HepG2 (cell line): ENCODE results near the gene FCER1G. TPM values are rescaled to one million over a fixed set of nuclear protein-coding genes. Genes with fewer than 3 reads are reported as not detected.

Experiments
- CENPX ChIP-seq: sonication (generic); formaldehyde crosslinking; IDR thresholded peaks from 2 replicates; pipeline ENCODE4 v1.9.0; 2021; ENCODE audit warnings: mild to moderate bottlenecking, missing genetic modification reagents, moderate library complexity
- HMGXB4 ChIP-seq, 2 experiments: sonication (generic) in 1 of 2; formaldehyde crosslinking in 1 of 2; IDR thresholded peaks; 2 replicates each; pipeline versions ENCODE4 v1.4.0 to v1.6.1; 2018 to 2020; ENCODE audit warnings: missing genetic modification reagents in 2 of 2, borderline replicate concordance in 1 of 2, low read depth in 1 of 2, mild to moderate bottlenecking in 1 of 2, missing biosample characterization in 1 of 2
- NFKB2 ChIP-seq: sonication (generic); formaldehyde crosslinking; IDR thresholded peaks from 2 replicates; pipeline ENCODE4 v1.4.0; 2020; ENCODE audit warnings: missing genetic modification reagents, borderline replicate concordance
- PAXIP1 ChIP-seq: sonication (generic); formaldehyde crosslinking; conservative IDR thresholded peaks from 2 replicates; pipeline ENCODE4 v1.4.0; 2020; ENCODE audit warnings: mild to moderate bottlenecking, missing genetic modification reagents, moderate library complexity
- REST ChIP-seq, 2 experiments: IDR thresholded peaks; 2 replicates each; pipeline ENCODE4 v1.6.1; 2011 to 2012; ENCODE audit warnings: low read length in 2 of 2, borderline replicate concordance in 1 of 2, low read depth in 1 of 2, mild to moderate bottlenecking in 1 of 2, moderate library complexity in 1 of 2
- SAFB2 ChIP-seq: sonication (generic); formaldehyde crosslinking; IDR thresholded peaks from 2 replicates; pipeline ENCODE4 v1.5.1; 2020; ENCODE audit warnings: missing genetic modification reagents, low read depth, mild to moderate bottlenecking, borderline replicate concordance
- SIX1 ChIP-seq: sonication (generic); formaldehyde crosslinking; IDR thresholded peaks from 2 replicates; pipeline ENCODE4 v1.4.0; 2020; ENCODE audit warnings: missing genetic modification reagents, borderline replicate concordance
- TEAD2 ChIP-seq: sonication (generic); formaldehyde crosslinking; IDR thresholded peaks from 2 replicates; pipeline ENCODE4 v1.9.0; 2021; ENCODE audit warnings: missing genetic modification reagents
- THAP11 ChIP-seq: IDR thresholded peaks from 2 replicates; pipeline ENCODE4 v1.6.1; 2016; ENCODE audit warnings: missing biosample characterization, missing genetic modification reagents
- ZBTB44 ChIP-seq: sonication (generic); formaldehyde crosslinking; IDR thresholded peaks from 2 replicates; pipeline ENCODE4 v1.4.0; 2020; ENCODE audit warnings: missing genetic modification reagents
- ZNF629 ChIP-seq: sonication (generic); formaldehyde crosslinking; conservative IDR thresholded peaks from 2 replicates; pipeline ENCODE4 v1.5.0; 2020; ENCODE audit warnings: missing genetic modification reagents
- ZNF740 ChIP-seq: sonication (generic); formaldehyde crosslinking; IDR thresholded peaks from 2 replicates; pipeline ENCODE4 v1.4.0; 2020; ENCODE audit warnings: missing genetic modification reagents
- polyA plus RNA-seq, 8 experiments: library from polyadenylated mRNA; depleted of rRNA in 3 of 8; stranded (reverse) in 7 of 8; unstranded in 1 of 8; fragments of >200 nt; fragmentation: Illumina TruSeq in 4 of 8; extraction: Trizol in 4 of 8; gene quantifications; 2 replicates each; pipeline versions ENCODE4 v1.2.1 to v1.2.3, GENCODE V29; 2011 to 2016; ENCODE audit warnings: low read depth in 4 of 8, missing spikeins in 1 of 8, mixed read lengths in 1 of 8; ENCODE audit not compliant: insufficient read depth in 1 of 8
- total RNA-seq, 5 experiments: library from RNA; depleted of rRNA; stranded (reverse); fragments of >200 nt; fragmentation: Illumina TruSeq; extraction: Trizol; gene quantifications; 2 replicates each; pipeline ENCODE4 v1.2.3, GENCODE V29; 2016; ENCODE audit warnings: low read depth in 1 of 5

Gene FCER1G
- total and polyA plus RNA-seq, 2 of the 13 experiments (the other 11 are each of a cell fraction or from before 2014, with no cell fraction given): 1.3 to 6.4 TPM

- TF ChIP-seq TEAD2 (CRISPR knock-in tag) (no peak), HMGXB4 (CRISPR knock-in tag; IDR thresholded peaks at IDR 0.05; ENCODE audit: borderline replicate concordance in 1 of 2, low read depth in 1 of 2) (peak in 1 of 2 experiments; percentile 20; a peak in 1 of 4 replicates), ZBTB44 (CRISPR knock-in tag) (no peak), ZNF629 (CRISPR knock-in tag) (no peak), PAXIP1 (CRISPR knock-in tag) (peak; percentile 98), ZNF740 (peak; percentile 67; the same call in 1 of the 2 replicates), REST (IDR thresholded peaks at IDR 0.05; ENCODE audit: borderline replicate concordance in 1 of 2, low read depth in 1 of 2, low read length in 2 of 2) (peak in 1 of 2 experiments; percentile 78; a peak in 2 of 4 replicates), THAP11 (peak; percentile 12; the same call in 1 of the 2 replicates), SIX1 (no peak), SAFB2 (CRISPR knock-in tag) (no peak; the same call in 1 of the 2 replicates), NFKB2 (CRISPR knock-in tag) (no peak), CENPX (CRISPR knock-in tag) (no peak)
These were observed 3.4 kb downstream of the FCER1G start (continued) for GRCh38 chr1:161218301-161219077.
